Loucy (cell line): ENCODE data around the gene SAMD8.

Experiments used
- H2AFZ ChIP-seq: fragments of 200-600 bp; sonication (generic); 2 replicates; pipeline ENCODE4 v1.6.0; 2016; ENCODE audit warnings: antibody characterized with exemption, mild to moderate bottlenecking, low read length, moderate library complexity
- H3F3A ChIP-seq: fragments of 200-600 bp; 2 replicates; pipeline ENCODE4 v1.6.0; 2016; ENCODE audit warnings: antibody characterized with exemption, low read depth, mild to moderate bottlenecking
- H3K27me3 ChIP-seq: fragments of 200-600 bp; sonication (generic); 2 replicates; pipeline ENCODE4 v1.6.1; 2014; ENCODE audit warnings: low read length, mild to moderate bottlenecking; ENCODE audit not compliant: insufficient read depth, poor library complexity, severe bottlenecking
- H3K36me3 ChIP-seq: fragments of 200-600 bp; sonication (generic); 2 replicates; pipeline ENCODE4 v1.6.1; 2016; ENCODE audit warnings: low read length; ENCODE audit not compliant: insufficient read depth
- H3K4me1 ChIP-seq: fragments of 200-600 bp; sonication (generic); 2 replicates; pipeline ENCODE4 v1.5.1; 2014; ENCODE audit warnings: low read length, mild to moderate bottlenecking; ENCODE audit not compliant: insufficient read depth, poor library complexity, severe bottlenecking
- H3K4me2 ChIP-seq: fragments of 200-600 bp; sonication (generic); 2 replicates; pipeline ENCODE4 v1.6.0; 2014; ENCODE audit warnings: antibody characterized with exemption, low read length, low read depth, mild to moderate bottlenecking; ENCODE audit not compliant: poor library complexity, severe bottlenecking
- H3K4me3 ChIP-seq: fragments of 200-600 bp; sonication (generic); 2 replicates; pipeline ENCODE4 v1.5.1; 2014; ENCODE audit warnings: low read length, mild to moderate bottlenecking, mixed read lengths; ENCODE audit not compliant: poor library complexity, severe bottlenecking
- H3K79me2 ChIP-seq: fragments of 200-600 bp; sonication (generic); 2 replicates; pipeline ENCODE4 v1.6.1; 2014; ENCODE audit warnings: low read length; ENCODE audit not compliant: insufficient read depth
- H3K9ac ChIP-seq: fragments of 200-600 bp; sonication (generic); 2 replicates; pipeline ENCODE4 v1.6.0; 2014; ENCODE audit warnings: mild to moderate bottlenecking, low read depth, low read length, moderate library complexity; ENCODE audit not compliant: poor library complexity, severe bottlenecking
- H3K9me2 ChIP-seq: fragments of 200-600 bp; sonication (generic); replicated peaks from 2 replicates; pipeline ENCODE4 v1.6.1; 2016; ENCODE audit warnings: low read depth, low read length, mixed read lengths
- H3K9me3 ChIP-seq: fragments of 200-600 bp; sonication (generic); 2 replicates; pipeline ENCODE4 v1.6.1; 2014; ENCODE audit warnings: mild to moderate bottlenecking, antibody characterized with exemption, low read length, low read depth; ENCODE audit not compliant: insufficient read depth
- H4K20me1 ChIP-seq: fragments of 200-600 bp; sonication (generic); 2 replicates; pipeline ENCODE4 v1.6.0; 2014; ENCODE audit warnings: antibody characterized with exemption, low read length, mild to moderate bottlenecking; ENCODE audit not compliant: insufficient read depth, poor library complexity, severe bottlenecking
- CTCF ChIP-seq: fragments of 200-600 bp; sonication (generic); conservative IDR thresholded peaks from 2 replicates; pipeline ENCODE4 v1.5.1; 2014; ENCODE audit warnings: mild to moderate bottlenecking, antibody characterized with exemption, low read length
- EZH2phosphoT487 ChIP-seq: fragments of 200-600 bp; IDR thresholded peaks from 2 replicates; pipeline ENCODE4 v1.6.1; 2018; ENCODE audit warnings: antibody characterized with exemption, mild to moderate bottlenecking, moderate library complexity, borderline replicate concordance

SAMD8 gene

GRCh38 chr10:75176046-75176445 is 64.6 kb downstream of the SAMD8 start:
- Histone ChIP-seq H2AFZ (no peak overlapping the region), H4K20me1 (no peaks in the 10 kb centered on the region), H3K9ac (no peak overlapping the region), H3K4me3 (no peak overlapping the region), H3K9me3 (no peaks in the 10 kb centered on the region), H3F3A (no peaks in the 10 kb centered on the region), H3K4me2 (no peak overlapping the region), H3K27me3 (no peaks in the 10 kb centered on the region), H3K36me3 (peaks cover 32% of the 10 kb centered on the region; the same call in 1 of the 2 replicates), H3K79me2 (no peaks in the 10 kb centered on the region), H3K4me1 (no peaks in the 10 kb centered on the region), H3K9me2 (no peaks in the 10 kb centered on the region)
- no peak for TF ChIP-seq EZH2phosphoT487
- no peak for TF ChIP-seq CTCF

- Histone ChIP-seq H3K79me2 (no peaks in the 10 kb centered on the region), H3K4me1 (no peaks in the 10 kb centered on the region), H3K9ac (no peak overlapping the region), H3K9me2 (no peaks in the 10 kb centered on the region), H4K20me1 (no peaks in the 10 kb centered on the region), H3K4me3 (no peak overlapping the region), H3K4me2 (no peak overlapping the region), H2AFZ (no peak overlapping the region), H3K27me3 (no peaks in the 10 kb centered on the region), H3K9me3 (no peaks in the 10 kb centered on the region), H3F3A (no peaks in the 10 kb centered on the region), H3K36me3 (peaks cover 32% of the 10 kb centered on the region; the same call in 1 of the 2 replicates)
- TF ChIP-seq CTCF (no peak), EZH2phosphoT487 (no peak)
Observed at GRCh38 chr10:75176736-75177135, 65.3 kb downstream of the SAMD8 start.

GRCh38 chr10:75179657-75180177 is 68.3 kb downstream of the SAMD8 start:
- H3F3A ChIP-seq = no peaks in the 10 kb centered on the region
- no peaks in the 10 kb centered on the region for H3K9me3 ChIP-seq
- H4K20me1 ChIP-seq = no peaks in the 10 kb centered on the region
- H3K9ac ChIP-seq = no peak overlapping the region
- H3K79me2 ChIP-seq = no peaks in the 10 kb centered on the region
- no peaks in the 10 kb centered on the region for H3K27me3 ChIP-seq
- no peak overlapping the region for H2AFZ ChIP-seq
- no peak for TF ChIP-seq EZH2phosphoT487
- TF ChIP-seq CTCF = no peak
- no peaks in the 10 kb centered on the region for H3K9me2 ChIP-seq
- H3K4me1 ChIP-seq = no peaks in the 10 kb centered on the region
- peaks cover 30% of the 10 kb centered on the region; the same call in 1 of the 2 replicates for H3K36me3 ChIP-seq
- no peak overlapping the region for H3K4me2 ChIP-seq
- H3K4me3 ChIP-seq = no peak overlapping the region
